ENCODE results near the gene RALGPS2.

RALGPS2 gene

DNA sequence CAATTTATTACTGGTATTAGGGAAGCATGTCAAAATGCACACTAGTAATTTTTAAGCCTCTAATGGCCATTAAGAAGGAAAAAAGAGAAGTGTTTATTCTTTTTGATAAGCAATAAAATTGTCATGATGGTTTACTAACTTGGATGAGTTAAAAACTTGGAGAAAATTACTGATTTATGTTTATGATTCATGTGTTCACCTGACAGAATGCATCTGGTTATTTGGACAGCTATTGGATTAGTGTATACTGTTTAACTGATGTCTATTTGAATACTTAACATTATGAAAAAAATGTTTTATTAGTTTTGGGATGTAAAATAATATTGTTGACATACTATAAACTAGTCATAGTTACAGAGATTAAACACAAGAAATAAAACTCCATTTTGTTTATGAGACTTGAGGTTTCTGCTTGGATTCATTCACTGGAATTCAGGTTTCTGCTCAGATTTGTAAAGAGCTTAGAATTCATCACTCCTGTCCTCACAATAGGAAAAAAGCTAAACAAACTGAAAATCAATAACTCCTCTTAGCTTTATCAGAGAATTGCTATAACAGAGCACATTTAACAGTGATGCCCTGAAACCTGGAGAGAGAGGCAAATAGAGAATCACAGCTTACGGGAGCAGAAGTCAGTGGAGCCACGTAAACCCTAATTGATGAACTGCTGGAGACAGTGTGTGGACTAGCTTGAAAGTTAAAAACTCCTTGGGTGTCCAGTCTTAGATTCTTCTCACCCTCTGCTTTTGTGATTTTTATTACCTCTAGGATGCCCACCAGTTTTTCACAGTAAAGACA, 56.7 kb downstream of the RALGPS2 start:
- peak overlapping the region; percentile 12 for H3K4me3 Mint-ChIP-seq
- no peak for ATAC-seq
- peak overlapping the region; percentile 85 for H3K27ac Mint-ChIP-seq

DNA sequence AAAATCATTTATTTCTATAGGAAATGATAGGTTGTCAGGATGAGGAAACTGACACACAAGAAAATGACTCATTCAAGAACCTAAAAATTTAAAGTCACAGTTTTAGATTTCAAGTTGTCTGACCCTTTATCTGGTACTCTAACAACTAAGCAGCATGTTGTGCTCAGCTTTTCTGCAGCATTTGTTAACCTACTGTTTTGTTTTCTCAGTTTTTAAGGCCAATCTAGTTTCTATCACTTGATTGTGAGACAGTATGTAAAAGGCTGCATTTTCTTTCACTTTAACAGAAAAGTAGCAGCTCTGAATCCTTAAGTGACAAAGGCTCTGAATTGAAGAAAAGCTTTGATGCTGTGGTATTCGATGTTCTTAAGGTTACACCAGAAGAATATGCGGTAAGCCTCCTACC, 59.1 kb downstream of the RALGPS2 start:
- Mint-ChIP-seq H3K27ac (peak overlapping the region; percentile 53), H3K36me3 (peaks cover 69% of the 10 kb centered on the region), H3K4me1 (peaks cover 76% of the 10 kb centered on the region), H3K4me3 (peak overlapping the region; percentile 27), H3K9me3 (peaks cover 9% of the 10 kb centered on the region), H3K27me3 (no peaks in the 10 kb centered on the region)
- no peak for ATAC-seq

More for the DNA sequence above, 56.7 kb downstream of the RALGPS2 start:
- Mint-ChIP-seq H3K9me3 (no peaks in the 10 kb centered on the region), H3K27me3 (no peaks in the 10 kb centered on the region), H3K4me1 (peaks cover 58% of the 10 kb centered on the region), H3K36me3 (peaks cover 51% of the 10 kb centered on the region)

DNA sequence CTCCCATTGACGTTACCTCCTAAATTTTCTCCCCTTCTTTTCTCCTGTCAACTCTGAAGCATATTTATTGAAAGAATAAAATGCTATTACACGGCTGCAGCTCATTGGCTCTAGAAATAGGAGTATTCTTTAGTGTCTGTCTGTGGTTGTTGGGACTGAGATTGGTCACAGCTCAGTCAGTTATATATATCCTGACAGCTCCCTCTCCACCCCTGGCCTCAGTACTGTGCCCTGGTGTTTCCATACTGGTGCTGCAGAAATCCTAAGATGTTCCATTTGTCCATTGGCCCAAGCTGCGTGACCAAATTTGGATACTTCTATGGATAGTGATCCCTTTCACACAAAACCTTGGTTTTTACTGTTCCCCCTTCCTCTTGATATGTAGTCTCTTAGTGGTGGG, 67.3 kb downstream of the RALGPS2 start:
- peaks cover 49% of the 10 kb centered on the region for H3K36me3 Mint-ChIP-seq
- H3K27me3 Mint-ChIP-seq = no peaks in the 10 kb centered on the region
- ATAC-seq = no peak
- H3K27ac Mint-ChIP-seq = peak overlapping the region; percentile 68
- H3K4me3 Mint-ChIP-seq = no peak overlapping the region
- peaks cover 9% of the 10 kb centered on the region for H3K9me3 Mint-ChIP-seq
- H3K4me1 Mint-ChIP-seq = peaks cover 65% of the 10 kb centered on the region

DNA sequence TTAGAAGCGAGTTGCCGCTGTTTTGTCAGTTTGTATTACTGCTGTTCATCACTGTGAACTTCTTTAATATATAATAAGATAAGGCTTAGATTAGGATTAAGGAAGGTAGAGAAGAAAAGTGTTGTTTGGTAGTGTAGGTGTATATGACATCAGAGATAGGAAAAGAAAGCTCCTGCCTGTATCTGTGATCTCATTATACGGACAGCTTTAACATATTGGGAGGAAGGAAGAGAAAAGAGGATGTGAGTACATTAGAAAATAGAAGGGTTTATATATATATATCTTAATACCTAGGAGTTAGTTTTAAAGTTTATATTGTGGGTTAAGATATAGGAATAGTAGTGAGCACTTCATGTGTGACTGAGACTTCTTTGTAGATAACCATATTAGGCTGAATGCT, 71.0 kb downstream of the RALGPS2 start:
- Mint-ChIP-seq H3K27ac (peak overlapping the region; percentile 57), H3K36me3 (peaks cover 58% of the 10 kb centered on the region), H3K27me3 (no peaks in the 10 kb centered on the region), H3K4me1 (peaks cover 57% of the 10 kb centered on the region), H3K9me3 (no peaks in the 10 kb centered on the region), H3K4me3 (no peak overlapping the region)
- ATAC-seq = no peak

DNA sequence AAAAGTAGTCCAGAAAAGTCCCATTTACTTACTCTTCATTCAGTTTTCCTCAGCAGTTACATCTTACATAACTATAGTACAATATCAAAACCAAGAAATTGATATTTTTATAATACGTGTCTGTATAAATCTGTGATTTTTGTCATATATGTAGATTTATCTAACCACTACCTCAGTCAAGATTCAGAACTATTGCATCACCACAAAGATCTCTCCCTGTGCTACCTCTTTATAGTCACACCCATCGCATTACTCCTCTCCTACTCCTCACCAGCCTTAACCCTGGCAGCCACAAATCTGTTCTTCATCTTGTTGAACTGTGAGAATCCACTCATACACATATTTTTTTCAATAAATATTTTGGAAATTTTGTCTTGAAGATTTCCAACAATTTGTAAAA, 72.5 kb downstream of the RALGPS2 start:
- H3K27ac Mint-ChIP-seq = peak overlapping the region; percentile 57
- ATAC-seq = no peak
- peaks cover 65% of the 10 kb centered on the region for H3K36me3 Mint-ChIP-seq
- no peaks in the 10 kb centered on the region for H3K27me3 Mint-ChIP-seq
- H3K4me3 Mint-ChIP-seq = no peak overlapping the region
- peaks cover 51% of the 10 kb centered on the region for H3K4me1 Mint-ChIP-seq
- no peaks in the 10 kb centered on the region for H3K9me3 Mint-ChIP-seq

DNA sequence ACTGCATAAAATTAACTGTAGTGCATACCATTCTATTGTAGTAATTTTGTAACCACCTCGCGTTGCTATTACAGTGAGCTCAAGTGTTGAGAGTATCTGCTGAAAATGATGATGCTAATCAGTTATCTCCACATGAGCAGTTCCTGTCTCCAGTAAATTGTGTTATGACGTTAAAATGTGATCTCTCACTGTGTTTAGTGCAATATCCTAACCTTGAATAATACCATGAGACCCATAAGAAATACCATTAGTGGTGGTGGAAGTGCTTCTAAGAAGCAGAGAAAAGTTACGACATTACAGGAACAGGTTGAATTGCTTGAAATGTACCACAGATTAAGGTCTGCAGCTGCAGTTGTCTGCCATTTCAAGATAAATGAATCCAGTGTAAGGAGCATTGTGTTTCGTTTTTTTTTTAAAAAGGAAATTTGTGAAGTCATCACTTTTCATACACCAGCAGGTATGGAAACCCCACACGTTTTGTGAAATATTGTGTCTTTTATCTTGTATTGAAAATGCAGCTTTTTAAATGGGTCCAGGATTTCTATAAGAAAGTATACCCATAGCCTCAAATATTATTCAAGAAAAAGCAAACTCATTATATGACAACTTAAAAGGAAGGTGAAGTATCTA, 73.3 kb downstream of the RALGPS2 start:
- Mint-ChIP-seq H3K9me3 (no peaks in the 10 kb centered on the region), H3K4me3 (no peak overlapping the region), H3K36me3 (peaks cover 64% of the 10 kb centered on the region), H3K27me3 (no peaks in the 10 kb centered on the region), H3K27ac (no peak overlapping the region), H3K4me1 (peaks cover 49% of the 10 kb centered on the region)
- ATAC-seq = no peak

DNA sequence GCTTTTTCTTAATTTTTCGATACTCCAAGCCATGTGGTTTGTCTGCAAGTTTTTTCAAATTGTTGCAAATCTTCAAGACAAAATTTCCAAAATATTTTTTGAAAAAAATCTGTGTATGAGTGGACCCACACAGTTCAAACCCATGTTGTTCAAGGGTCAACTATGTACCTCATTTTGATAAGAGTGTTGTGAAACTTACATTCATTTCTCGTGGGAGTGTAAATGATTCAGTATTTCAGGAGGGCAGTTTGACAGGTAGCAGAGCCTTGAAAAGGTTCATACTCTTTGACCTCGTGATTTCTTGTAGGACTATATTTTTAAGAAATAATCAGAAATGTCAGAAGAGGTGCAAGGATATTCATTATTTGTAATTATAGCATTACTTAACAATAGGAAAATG, 77.8 kb downstream of the RALGPS2 start:
- H3K4me3 Mint-ChIP-seq = no peak overlapping the region
- ATAC-seq = no peak

DNA sequence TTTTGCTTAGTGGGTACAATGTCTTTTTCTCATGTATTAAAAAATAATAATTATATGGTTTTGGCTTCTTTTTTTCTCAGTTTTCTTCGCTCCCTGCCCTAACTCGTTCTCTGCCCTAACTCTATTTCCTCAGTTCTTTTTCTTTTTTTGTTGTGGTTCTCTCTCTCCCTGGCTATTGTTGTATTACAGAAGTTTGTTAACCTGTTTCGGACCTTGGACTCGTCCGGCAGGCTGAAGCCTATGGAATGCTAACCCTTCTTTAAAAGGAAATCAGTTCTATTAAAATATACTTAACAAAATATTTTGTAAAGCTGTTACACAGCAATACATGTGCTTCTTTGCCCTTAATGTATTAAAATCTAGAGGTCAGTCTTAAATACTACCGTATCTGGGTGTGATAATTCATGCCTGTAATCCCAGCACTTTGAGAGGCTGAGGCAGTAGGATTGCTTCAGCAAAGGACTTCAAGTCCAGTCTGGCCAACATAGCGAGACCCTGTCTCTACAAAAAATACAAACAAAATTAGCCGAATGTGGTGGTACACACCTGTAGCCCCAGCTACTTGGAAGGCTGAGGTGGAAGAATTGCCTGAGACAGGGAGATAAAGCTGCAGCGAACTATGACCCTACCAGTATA, 81.7 kb downstream of the RALGPS2 start:
- Mint-ChIP-seq H3K36me3 (peaks cover 53% of the 10 kb centered on the region), H3K4me3 (no peak overlapping the region), H3K9me3 (no peaks in the 10 kb centered on the region), H3K27ac (peak overlapping the region; percentile 69), H3K27me3 (no peaks in the 10 kb centered on the region), H3K4me1 (peaks cover 26% of the 10 kb centered on the region)
- ATAC-seq = no peak

More for the DNA sequence above, 77.8 kb downstream of the RALGPS2 start:
- H3K27me3 Mint-ChIP-seq = no peaks in the 10 kb centered on the region
- H3K9me3 Mint-ChIP-seq = no peaks in the 10 kb centered on the region
- H3K36me3 Mint-ChIP-seq = peaks cover 67% of the 10 kb centered on the region
- no peak overlapping the region for H3K27ac Mint-ChIP-seq
- H3K4me1 Mint-ChIP-seq = peaks cover 34% of the 10 kb centered on the region

DNA sequence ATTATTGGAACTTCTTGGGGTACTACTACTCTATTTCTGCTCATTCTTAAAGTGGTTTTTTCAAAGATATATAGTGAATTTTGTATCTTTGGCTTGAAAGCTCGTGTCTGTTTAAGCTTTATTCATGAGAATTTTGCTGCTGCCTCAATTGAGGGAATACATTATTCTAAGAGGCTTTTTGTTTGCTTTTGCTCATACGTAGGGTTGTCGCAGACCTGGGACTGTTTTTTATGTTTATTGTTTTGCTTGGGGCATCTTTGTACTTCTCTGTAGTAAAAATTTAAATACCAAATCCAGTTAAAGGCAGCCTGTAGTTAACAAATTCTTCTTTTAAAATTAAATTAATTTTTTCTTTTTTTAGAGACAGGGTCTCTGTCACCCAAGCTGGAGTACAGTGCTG, 83.5 kb downstream of the RALGPS2 start:
- peaks cover 32% of the 10 kb centered on the region for H3K4me1 Mint-ChIP-seq
- H3K9me3 Mint-ChIP-seq = no peaks in the 10 kb centered on the region
- H3K4me3 Mint-ChIP-seq = no peak overlapping the region
- H3K36me3 Mint-ChIP-seq = peaks cover 61% of the 10 kb centered on the region
- no peaks in the 10 kb centered on the region for H3K27me3 Mint-ChIP-seq
- ATAC-seq = no peak
- peak overlapping the region; percentile 69 for H3K27ac Mint-ChIP-seq

DNA sequence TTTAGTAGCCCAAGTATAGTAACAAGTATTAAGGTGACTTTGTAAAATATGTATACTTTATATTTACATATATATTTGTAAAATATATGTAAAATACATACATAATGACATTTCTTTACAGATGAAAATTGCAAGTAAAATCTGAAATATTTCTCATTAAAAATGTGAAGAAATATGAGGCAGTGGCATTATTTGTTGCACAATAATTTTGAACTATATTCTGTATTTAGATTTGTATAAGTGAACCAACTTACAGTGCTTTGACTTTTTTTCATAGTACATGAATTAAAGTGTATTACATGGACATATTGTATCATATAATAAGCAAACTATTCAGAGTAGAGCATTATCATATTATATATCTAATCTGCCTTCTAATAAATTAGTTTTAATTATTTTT, 85.5 kb downstream of the RALGPS2 start:
- H3K4me1 Mint-ChIP-seq = peaks cover 43% of the 10 kb centered on the region
- peaks cover 70% of the 10 kb centered on the region for H3K36me3 Mint-ChIP-seq
- H3K4me3 Mint-ChIP-seq = no peak overlapping the region
- ATAC-seq = no peak
- H3K27ac Mint-ChIP-seq = no peak overlapping the region
- no peaks in the 10 kb centered on the region for H3K27me3 Mint-ChIP-seq
- H3K9me3 Mint-ChIP-seq = no peaks in the 10 kb centered on the region

DNA sequence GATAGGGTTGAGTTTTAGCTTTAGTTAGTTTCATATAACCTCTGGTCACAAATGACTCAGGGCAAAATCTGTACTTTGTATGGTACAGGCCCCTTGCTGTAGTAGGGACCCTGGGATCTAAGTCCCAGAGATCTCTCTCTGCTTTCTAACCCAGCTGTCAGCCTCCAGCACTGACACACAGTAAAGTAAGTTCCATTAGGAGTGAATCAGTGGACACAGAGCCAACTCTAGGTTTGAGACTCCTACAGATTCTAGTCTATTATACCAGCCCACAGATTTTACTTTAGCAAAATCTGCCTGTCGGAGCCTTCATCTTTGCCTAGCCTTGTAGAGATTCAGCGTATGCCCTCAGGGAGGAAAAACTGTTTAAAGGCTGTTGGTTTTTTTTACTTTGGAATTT, 93.4 kb downstream of the RALGPS2 start:
- peaks cover 70% of the 10 kb centered on the region for H3K4me1 Mint-ChIP-seq
- H3K36me3 Mint-ChIP-seq = peaks cover 57% of the 10 kb centered on the region
- no peak for ATAC-seq
- H3K27me3 Mint-ChIP-seq = no peaks in the 10 kb centered on the region
- no peaks in the 10 kb centered on the region for H3K9me3 Mint-ChIP-seq
- H3K4me3 Mint-ChIP-seq = no peak overlapping the region
- peak overlapping the region; percentile 67 for H3K27ac Mint-ChIP-seq

DNA sequence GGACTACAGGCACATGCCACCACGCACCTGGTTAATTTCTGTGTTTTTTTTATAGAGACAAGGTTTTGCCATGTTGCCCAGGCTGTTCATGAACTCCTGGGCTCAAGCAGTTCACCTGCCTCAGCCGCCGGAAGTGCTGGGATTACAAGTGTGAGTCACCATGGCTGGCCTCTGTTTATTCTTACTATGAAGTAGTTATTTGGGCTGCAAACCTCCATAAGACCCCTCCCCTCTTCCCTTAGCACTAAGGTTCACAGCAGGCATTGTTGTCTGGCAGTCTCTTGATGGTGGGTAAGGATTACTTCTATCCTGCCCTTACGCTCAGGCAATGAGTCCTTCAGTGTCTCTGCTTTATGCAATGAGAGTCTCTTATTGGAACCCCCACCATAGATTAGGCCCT, 94.1 kb downstream of the RALGPS2 start:
- peak overlapping the region; percentile 67 for H3K27ac Mint-ChIP-seq
- no peak overlapping the region for H3K4me3 Mint-ChIP-seq
- no peaks in the 10 kb centered on the region for H3K27me3 Mint-ChIP-seq
- peaks cover 74% of the 10 kb centered on the region for H3K4me1 Mint-ChIP-seq
- no peak for ATAC-seq
- H3K36me3 Mint-ChIP-seq = peaks cover 60% of the 10 kb centered on the region
- peaks cover 3% of the 10 kb centered on the region for H3K9me3 Mint-ChIP-seq

DNA sequence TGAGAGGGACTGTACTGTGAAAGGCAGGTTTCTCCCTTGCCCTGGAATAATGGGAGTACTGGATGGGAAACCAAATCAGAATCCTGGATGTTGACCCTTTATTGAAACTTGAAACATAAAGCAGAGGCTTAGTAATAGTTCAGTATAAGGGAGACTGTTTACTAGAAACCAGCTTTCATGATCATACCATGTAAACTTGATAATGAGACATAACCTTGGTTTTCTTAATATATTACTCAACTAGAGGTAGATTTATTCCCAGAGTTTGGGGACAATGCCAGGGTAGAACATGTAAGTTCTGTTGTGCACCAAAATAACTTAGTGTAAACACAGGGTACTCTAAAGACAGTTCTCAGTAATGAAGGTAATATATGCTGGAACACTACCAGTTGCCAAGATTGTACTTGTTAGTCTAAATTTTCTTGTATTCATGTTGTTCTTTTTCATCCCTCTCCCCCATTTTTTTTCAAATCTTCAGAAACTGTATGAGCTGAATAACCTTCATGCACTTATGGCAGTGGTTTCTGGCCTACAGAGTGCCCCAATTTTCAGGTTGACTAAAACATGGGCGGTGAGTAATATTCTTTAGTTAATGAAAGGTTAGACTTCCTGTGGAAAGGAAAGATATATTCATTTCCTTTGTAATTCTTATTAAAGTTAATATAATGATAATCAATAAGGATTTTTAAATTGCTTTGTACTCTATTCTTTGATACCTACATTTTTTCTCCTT, 96.3 kb downstream of the RALGPS2 start:
- ATAC-seq = peak; percentile 71
- Mint-ChIP-seq H3K9me3 (peaks cover 4% of the 10 kb centered on the region), H3K27ac (peak overlapping the region; percentile 67), H3K4me1 (peaks cover 66% of the 10 kb centered on the region), H3K27me3 (no peaks in the 10 kb centered on the region), H3K36me3 (peaks cover 60% of the 10 kb centered on the region), H3K4me3 (peak overlapping the region; percentile 9)

DNA sequence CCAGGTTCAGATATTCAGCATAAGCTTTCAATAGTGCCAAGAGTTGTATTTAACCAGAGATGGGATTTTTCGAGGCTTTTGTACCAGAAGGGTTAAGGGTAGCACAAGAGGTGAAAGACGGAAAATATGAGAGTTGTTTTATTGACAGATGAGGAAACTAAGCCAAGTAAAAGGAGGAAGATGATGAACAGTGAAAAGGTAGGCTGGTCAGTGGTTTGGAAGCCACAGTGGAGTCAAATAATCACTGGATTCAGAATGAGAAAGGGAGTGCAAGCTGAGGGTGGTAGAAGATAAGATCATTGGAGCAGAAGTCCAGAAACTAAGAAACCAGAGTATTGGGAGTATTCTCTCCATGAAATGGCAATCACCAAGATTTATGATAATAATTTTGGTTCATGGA, 100.1 kb downstream of the RALGPS2 start:
- ATAC-seq = no peak
- peak overlapping the region; percentile 20 for H3K27ac Mint-ChIP-seq
- no peaks in the 10 kb centered on the region for H3K27me3 Mint-ChIP-seq
- peaks cover 57% of the 10 kb centered on the region for H3K36me3 Mint-ChIP-seq
- peaks cover 36% of the 10 kb centered on the region for H3K4me1 Mint-ChIP-seq
- H3K4me3 Mint-ChIP-seq = no peak overlapping the region
- H3K9me3 Mint-ChIP-seq = peaks cover 4% of the 10 kb centered on the region

DNA sequence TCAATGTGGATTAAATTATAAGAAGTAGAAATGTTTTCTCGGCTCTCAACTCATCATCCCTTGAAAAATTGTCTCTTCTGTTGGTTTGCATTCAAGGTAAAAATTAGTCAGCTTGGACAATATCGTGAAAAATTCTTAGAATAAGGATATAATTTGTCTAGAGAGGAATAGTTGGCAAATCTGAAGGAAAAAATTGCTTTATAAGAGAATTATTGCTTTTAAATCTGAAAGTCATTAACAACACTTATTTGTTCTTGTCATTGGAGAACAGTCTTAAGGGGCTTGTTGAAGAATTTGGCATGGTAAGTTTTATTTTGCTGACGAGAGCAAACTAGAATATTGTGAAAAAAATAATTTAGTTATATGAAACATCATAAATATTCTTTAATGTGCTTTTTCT, 119.4 kb downstream of the RALGPS2 start:
- peaks cover 15% of the 10 kb centered on the region for H3K36me3 Mint-ChIP-seq
- no peaks in the 10 kb centered on the region for H3K4me1 Mint-ChIP-seq
- H3K27me3 Mint-ChIP-seq = no peaks in the 10 kb centered on the region
- ATAC-seq = no peak
- H3K9me3 Mint-ChIP-seq = no peaks in the 10 kb centered on the region
- no peak overlapping the region for H3K4me3 Mint-ChIP-seq
- H3K27ac Mint-ChIP-seq = no peak overlapping the region
